Transverse colon (tissue), 4 donors: Measurements from ENCODE around the gene CORO2A. TPM values are rescaled to one million over a fixed set of nuclear protein-coding genes. Genes with fewer than 3 reads are reported as not detected.

ENCODE experiments used
- DNase-seq: peaks from one replicate; pipeline ENCODE4 v3.0.0-alpha.2; 2019
- H3K27ac ChIP-seq, 4 donors: fragments of 200-600 bp; sonication (generic); 2 replicates each; pipeline ENCODE4 v1.5.1; 2016 to 2018; ENCODE audit warnings: inconsistent platforms in 4 of 4
- H3K27me3 ChIP-seq: fragments of 200-600 bp; sonication (generic); 2 replicates; pipeline ENCODE4 v1.5.1; 2017; ENCODE audit warnings: inconsistent platforms
- H3K36me3 ChIP-seq, 4 donors: fragments of 200-600 bp; sonication (generic); 2 replicates each; pipeline ENCODE4 v1.5.1; 2017 to 2019; ENCODE audit warnings: inconsistent platforms in 4 of 4
- H3K4me1 ChIP-seq, 4 donors: fragments of 200-600 bp; sonication (generic); 2 replicates each; pipeline ENCODE4 v1.5.1; 2017 to 2020; ENCODE audit warnings: inconsistent platforms in 4 of 4
- H3K4me3 ChIP-seq, 4 donors: fragments of 200-600 bp; sonication (generic); 1 replicate in 1 of 4; 2 replicates in 3 of 4; pipeline versions ENCODE4 v1.5.1 to v1.6.1; 2017 to 2019; ENCODE audit warnings: inconsistent platforms in 4 of 4
- H3K9me3 ChIP-seq, 2 donors: fragments of 200-600 bp; sonication (generic); 2 replicates each; pipeline ENCODE4 v1.5.1; 2017 to 2019; ENCODE audit warnings: inconsistent platforms in 2 of 2
- CTCF ChIP-seq, 5 experiments: fragments of 200-600 bp in 3 of 5; fragments of 450-650 bp in 2 of 5; sonication (generic) in 3 of 5; IDR thresholded peaks; 1 replicate in 2 of 5; 2 replicates in 3 of 5; pipeline ENCODE4 v1.5.1; 2016 to 2017; ENCODE audit warnings: antibody characterized with exemption in 5 of 5, inconsistent platforms in 3 of 5, mild to moderate bottlenecking in 2 of 5, moderate library complexity in 1 of 5
- EP300 ChIP-seq: sonication (generic); formaldehyde crosslinking; IDR thresholded peaks from one replicate; pipeline ENCODE4 v1.6.1; 2017; ENCODE audit warnings: antibody characterized with exemption, low read depth
- POLR2A ChIP-seq: fragments of 450-650 bp; IDR thresholded peaks from one replicate; pipeline ENCODE4 v1.6.1; 2016; ENCODE audit warnings: antibody characterized with exemption, mild to moderate bottlenecking, moderate library complexity
- POLR2AphosphoS5 ChIP-seq, 3 donors: sonication (generic); formaldehyde crosslinking; IDR thresholded peaks; one replicate each; pipeline ENCODE4 v1.6.1; 2016; ENCODE audit warnings: antibody characterized with exemption in 3 of 3
- WGBS, 2 donors: methylation state at CpG; one replicate each; pipeline ENCODE4 v1.1.5; 2018; ENCODE audit warnings: low coverage in 1 of 2; 5-methylcytosine and 5-hydroxymethylcytosine counted together
- in situ Hi-C, 4 donors: fragments of 200-750 bp; cut with MboI; loops; one replicate each; pipeline versions ENCODE4 v1.15.0 to v1.15.1; 2017; ENCODE audit warnings: low sequenced_read_pairs in 3 of 4, low pct_ligation_motif_present in 1 of 4, low pct_unique_long_range_greater_than_20kb in 1 of 4
- intact Hi-C: fragments of 100-400 bp; cut with DNase I; formaldehyde crosslinking; loops from one replicate; pipeline ENCODE4 v1.15.1; 2023; ENCODE audit warnings: low total_unique reads
- total RNA-seq, 4 donors: library from RNA; depleted of rRNA; stranded (reverse); fragments of >200 nt; gene quantifications; one replicate each; pipeline ENCODE4 v1.1.0, GENCODE V29; 2016

The CORO2A gene
- total RNA-seq, 4 donors from 2014 or later, result 10.0 to 59.1 (median 47.1) TPM

GRCh38 chr9:98181746-98182068, 10.7 kb downstream of the CORO2A start:
- no peak overlapping the region for H3K27ac ChIP-seq
- WGBS, 2 donors, result 76 to 90% methylated on average over 3 to 5 of the region's 5 CpGs
- H3K9me3 ChIP-seq, result no peaks in the 10 kb centered on the region
- intact Hi-C loops (no loop called here), in situ Hi-C loops (loop anchor here in 1 of 4 donors (25.0 kb wide), 1 partner anchor 119 kb away; the partner anchor contains the start of gene NANS)
- H3K36me3 ChIP-seq, result no peaks in the 10 kb centered on the region
- TF ChIP-seq POLR2A (no peak), EP300 (no peak), POLR2AphosphoS5 (IDR thresholded peaks at IDR 0.05) (no peak), CTCF (IDR thresholded peaks at IDR 0.05) (no peak)
- H3K4me3 ChIP-seq, result no peak overlapping the region
- DNase-seq, result no peak
- H3K4me1 ChIP-seq, result peaks cover 0 to 6% (median 2%) of the 10 kb centered on the region in 4 donors
- H3K27me3 ChIP-seq, result no peaks in the 10 kb centered on the region

GRCh38 chr9:98180996-98181395, 11.4 kb downstream of the CORO2A start:
- no peak for DNase-seq

GRCh38 chr9:98178874-98179850, 13.3 kb downstream of the CORO2A start:
- in situ Hi-C loops, result loop anchor here in 1 of 4 donors (25.0 kb wide), 1 partner anchor 117 kb away; the partner anchor contains the start of gene NANS
- Histone ChIP-seq H3K4me1 (peaks cover 0 to 11% (median 4%) of the 10 kb centered on the region in 4 donors), H3K27ac (no peak overlapping the region), H3K9me3 (no peaks in the 10 kb centered on the region), H3K4me3 (no peak overlapping the region), H3K36me3 (no peaks in the 10 kb centered on the region), H3K27me3 (no peaks in the 10 kb centered on the region)
- WGBS, 2 donors, result 81 to 100% methylated on average over 1 to 16 of the region's 16 CpGs
- TF ChIP-seq POLR2AphosphoS5 (IDR thresholded peaks at IDR 0.05) (no peak), EP300 (no peak), POLR2A (no peak), CTCF (IDR thresholded peaks at IDR 0.05) (no peak)
- DNase-seq, result no peak
- intact Hi-C loops, result no loop called here

More at GRCh38 chr9:98180996-98181395, 11.4 kb downstream of the CORO2A start:
- Histone ChIP-seq H3K36me3 (no peaks in the 10 kb centered on the region), H3K9me3 (no peaks in the 10 kb centered on the region), H3K4me3 (no peak overlapping the region), H3K27me3 (no peaks in the 10 kb centered on the region), H3K27ac (no peak overlapping the region), H3K4me1 (peaks cover 0 to 11% (median 4%) of the 10 kb centered on the region in 4 donors)
- TF ChIP-seq POLR2A (no peak), EP300 (no peak), POLR2AphosphoS5 (IDR thresholded peaks at IDR 0.05) (no peak), CTCF (IDR thresholded peaks at IDR 0.05) (no peak)
- 96% methylated on average over 6 of the region's 6 CpGs; no CpG with 5 or more reads in 1 of the 2 donors for WGBS, 2 donors
- intact Hi-C loops, result no loop called here
- in situ Hi-C loops, result loop anchor here in 1 of 4 donors (25.0 kb wide), 1 partner anchor 119 kb away; the partner anchor contains the start of gene NANS

- peaks cover 0 to 11% (median 4%) of the 10 kb centered on the region in 4 donors for H3K4me1 ChIP-seq
- H3K9me3 ChIP-seq, result no peaks in the 10 kb centered on the region
- in situ Hi-C loops (loop anchor here in 1 of 4 donors (25.0 kb wide), 1 partner anchor 114 kb away; the partner anchor contains the start of gene NANS), intact Hi-C loops (no loop called here)
- H3K27me3 ChIP-seq, result no peaks in the 10 kb centered on the region
- peak overlapping the region; percentile 19 to 44 (median 39) for H3K27ac ChIP-seq
- WGBS, 2 donors, result 73 to 81% methylated on average over 5 to 9 of the region's 9 CpGs
- DNase-seq, result no peak
- TF ChIP-seq POLR2AphosphoS5 (IDR thresholded peaks at IDR 0.05) (peak in 1 of 3 donors; percentile 22), CTCF (IDR thresholded peaks at IDR 0.05) (no peak), POLR2A (no peak), EP300 (no peak)
- no peaks in the 10 kb centered on the region for H3K36me3 ChIP-seq
- H3K4me3 ChIP-seq, result no peak overlapping the region
These were observed 15.8 kb downstream of the CORO2A start for GRCh38 chr9:98176391-98177259.
